H7 (cell line): ENCODE data around the gene NKAIN1. TPM values are rescaled to one million over a fixed set of nuclear protein-coding genes. Genes with fewer than 3 reads are reported as not detected.
"Not testable (repeated sequence)": the region's sequence is repeated elsewhere in the genome, so short reads cannot be mapped to it uniquely, and the experiment has no call there.

ENCODE experiments used
- DNase-seq: peaks from one replicate; pipeline ENCODE4 v3.0.0; 2012
- H3K27me3 ChIP-seq: 2 replicates; pipeline ENCODE4 v1.6.0; 2011; ENCODE audit warnings: mild to moderate bottlenecking, low read length; ENCODE audit not compliant: control insufficient read depth, insufficient read depth
- H3K36me3 ChIP-seq: replicated peaks from 2 replicates; pipeline ENCODE4 v1.5.1; 2011; ENCODE audit warnings: low read length; ENCODE audit not compliant: control insufficient read depth, insufficient read depth
- H3K4me3 ChIP-seq: 2 replicates; pipeline ENCODE4 v1.5.1; 2011; ENCODE audit warnings: low read depth, mild to moderate bottlenecking, control low read depth, low read length, moderate library complexity; ENCODE audit not compliant: insufficient read depth
- total RNA-seq: library from RNA; depleted of rRNA; stranded (reverse); fragments of >200 nt; shearing (Covaris generic); gene quantifications from 2 replicates; pipeline ENCODE4 v1.2.3, GENCODE V29; 2014

Gene NKAIN1
- total RNA-seq, 1 experiment from 2014 or later: 89.9 TPM

- no peaks in the 10 kb centered on the region for H3K36me3 ChIP-seq
- no peaks in the 10 kb centered on the region for H3K27me3 ChIP-seq
- no peak overlapping the region for H3K4me3 ChIP-seq
- DNase-seq: no peak
These were observed 43.0 kb downstream of the NKAIN1 start for GRCh38 chr1:31196685-31197084.

- H3K4me3 ChIP-seq, DNase-seq, H3K36me3 ChIP-seq, H3K27me3 ChIP-seq: not testable (repeated sequence)
These were observed 44.4 kb downstream of the NKAIN1 start for GRCh38 chr1:31195267-31195666.

GRCh38 chr1:31193729-31194128 is 46.0 kb downstream of the NKAIN1 start:
- DNase-seq: no peak
- Histone ChIP-seq H3K27me3 (no peaks in the 10 kb centered on the region), H3K4me3 (no peak overlapping the region), H3K36me3 (no peaks in the 10 kb centered on the region)

- no peaks in the 10 kb centered on the region for H3K27me3 ChIP-seq
- no peaks in the 10 kb centered on the region for H3K36me3 ChIP-seq
- no peak overlapping the region for H3K4me3 ChIP-seq
- DNase-seq: no peak
These were observed 48.4 kb downstream of the NKAIN1 start for GRCh38 chr1:31191281-31191680.

GRCh38 chr1:31189696-31190674 is 49.7 kb downstream of the NKAIN1 start:
- H3K36me3 ChIP-seq: no peaks in the 10 kb centered on the region
- no peak for DNase-seq
- H3K27me3 ChIP-seq: no peaks in the 10 kb centered on the region
- H3K4me3 ChIP-seq: no peak overlapping the region

- H3K4me3 ChIP-seq: no peak overlapping the region
- H3K36me3 ChIP-seq: peaks cover 1% of the 10 kb centered on the region; the same call in 1 of the 2 replicates
- no peaks in the 10 kb centered on the region for H3K27me3 ChIP-seq
- peak; percentile 82 for DNase-seq
These were observed 55.6 kb downstream of the NKAIN1 start for GRCh38 chr1:31183927-31184554.

GRCh38 chr1:31183126-31183525 is 56.6 kb downstream of the NKAIN1 start:
- no peak for DNase-seq
- H3K36me3 ChIP-seq: peaks cover 1% of the 10 kb centered on the region; the same call in 1 of the 2 replicates
- no peaks in the 10 kb centered on the region for H3K27me3 ChIP-seq
- H3K4me3 ChIP-seq: no peak overlapping the region

GRCh38 chr1:31182352-31182751 is 57.3 kb downstream of the NKAIN1 start:
- peak; percentile 95 for DNase-seq
- Histone ChIP-seq H3K4me3 (peak overlapping the region; percentile 35; the same call in 1 of the 2 replicates), H3K36me3 (peaks cover 1% of the 10 kb centered on the region; the same call in 1 of the 2 replicates), H3K27me3 (no peaks in the 10 kb centered on the region)

- Histone ChIP-seq H3K4me3 (peak overlapping the region; percentile 35), H3K27me3 (no peaks in the 10 kb centered on the region), H3K36me3 (peaks cover 1% of the 10 kb centered on the region; the same call in 1 of the 2 replicates)
- peak; percentile 93 for DNase-seq
These were observed 58.0 kb downstream of the NKAIN1 start for GRCh38 chr1:31181515-31182343.

GRCh38 chr1:31180338-31180737 is 59.3 kb downstream of the NKAIN1 start:
- H3K4me3 ChIP-seq: no peak overlapping the region
- H3K36me3 ChIP-seq: peaks cover 1% of the 10 kb centered on the region; the same call in 1 of the 2 replicates
- DNase-seq: no peak
- H3K27me3 ChIP-seq: no peaks in the 10 kb centered on the region

GRCh38 chr1:31176291-31176690 is 63.4 kb downstream of the NKAIN1 start:
- not testable (repeated sequence) for H3K4me3 ChIP-seq, H3K27me3 ChIP-seq, DNase-seq, H3K36me3 ChIP-seq

- Histone ChIP-seq H3K4me3 (no peak overlapping the region), H3K27me3 (no peaks in the 10 kb centered on the region), H3K36me3 (no peaks in the 10 kb centered on the region)
- DNase-seq: no peak
These were observed 69.3 kb downstream of the NKAIN1 start for GRCh38 chr1:31170486-31170735.

GRCh38 chr1:31166462-31166861 is 73.2 kb downstream of the NKAIN1 start:
- Histone ChIP-seq H3K4me3 (no peak overlapping the region), H3K36me3 (no peaks in the 10 kb centered on the region), H3K27me3 (no peaks in the 10 kb centered on the region)
- DNase-seq: peak; percentile 41

GRCh38 chr1:31164291-31164690 is 75.4 kb downstream of the NKAIN1 start:
- Histone ChIP-seq H3K27me3 (no peaks in the 10 kb centered on the region), H3K4me3 (no peak overlapping the region), H3K36me3 (no peaks in the 10 kb centered on the region)
- DNase-seq: no peak
